Peyer's patch (tissue), 4 donors: ENCODE data around the gene SYNDIG1. TPM values are rescaled to one million over a fixed set of nuclear protein-coding genes. Genes with fewer than 3 reads are reported as not detected.

Experiments used
- DNase-seq, 3 donors: peaks; one replicate each; pipeline ENCODE4 v3.0.0-alpha.2; 2017 to 2019
- H3K27ac ChIP-seq, 4 donors: fragments of 200-600 bp; sonication (generic); one replicate each; pipeline ENCODE4 v1.5.1; 2016 to 2019
- H3K27me3 ChIP-seq, 2 donors: fragments of 200-600 bp; sonication (generic); one replicate each; pipeline ENCODE4 v1.5.1; 2019
- H3K36me3 ChIP-seq, 3 donors: fragments of 200-600 bp; sonication (generic); one replicate each; pipeline ENCODE4 v1.5.1; 2016 to 2019
- H3K4me1 ChIP-seq, 4 donors: fragments of 200-600 bp; sonication (generic); one replicate each; pipeline ENCODE4 v1.5.1; 2016 to 2019
- H3K4me3 ChIP-seq, 4 donors: fragments of 200-600 bp; sonication (generic); 1 replicate in 3 of 4; 2 replicates in 1 of 4; pipeline ENCODE4 v1.5.1; 2016 to 2019; ENCODE audit warnings: mild to moderate bottlenecking in 1 of 4
- H3K9me3 ChIP-seq, 4 donors: fragments of 200-600 bp; sonication (generic); one replicate each; pipeline ENCODE4 v1.5.1; 2016 to 2019; ENCODE audit warnings: mild to moderate bottlenecking in 1 of 4
- POLR2A ChIP-seq, 2 donors: fragments of 450-650 bp; IDR thresholded peaks; one replicate each; pipeline ENCODE4 v1.5.1; 2017; ENCODE audit warnings: antibody characterized with exemption in 2 of 2, mild to moderate bottlenecking in 2 of 2, moderate library complexity in 2 of 2
- total RNA-seq, 4 donors: library from RNA; depleted of rRNA; stranded (reverse); fragments of >200 nt; gene quantifications; one replicate each; pipeline ENCODE4 v1.1.0, GENCODE V29; 2016
- TF ChIP-seq, protein P1 (sequence below), 6 experiments: fragments of 450-650 bp in 4 of 6; fragments of 200-600 bp in 2 of 6; sonication (generic) in 1 of 6; IDR thresholded peaks; one replicate each; pipeline ENCODE4 v1.5.1; 2017 to 2019; ENCODE audit warnings: antibody characterized with exemption in 6 of 6, mild to moderate bottlenecking in 3 of 6, moderate library complexity in 1 of 6

SYNDIG1 gene
- total RNA-seq, 4 donors from 2014 or later, result 0.76 to 1.7 TPM; not detected in 2

- DNase-seq, result no peak
- H3K4me3 ChIP-seq, result no peak overlapping the region
- TF ChIP-seq, protein P1, sequence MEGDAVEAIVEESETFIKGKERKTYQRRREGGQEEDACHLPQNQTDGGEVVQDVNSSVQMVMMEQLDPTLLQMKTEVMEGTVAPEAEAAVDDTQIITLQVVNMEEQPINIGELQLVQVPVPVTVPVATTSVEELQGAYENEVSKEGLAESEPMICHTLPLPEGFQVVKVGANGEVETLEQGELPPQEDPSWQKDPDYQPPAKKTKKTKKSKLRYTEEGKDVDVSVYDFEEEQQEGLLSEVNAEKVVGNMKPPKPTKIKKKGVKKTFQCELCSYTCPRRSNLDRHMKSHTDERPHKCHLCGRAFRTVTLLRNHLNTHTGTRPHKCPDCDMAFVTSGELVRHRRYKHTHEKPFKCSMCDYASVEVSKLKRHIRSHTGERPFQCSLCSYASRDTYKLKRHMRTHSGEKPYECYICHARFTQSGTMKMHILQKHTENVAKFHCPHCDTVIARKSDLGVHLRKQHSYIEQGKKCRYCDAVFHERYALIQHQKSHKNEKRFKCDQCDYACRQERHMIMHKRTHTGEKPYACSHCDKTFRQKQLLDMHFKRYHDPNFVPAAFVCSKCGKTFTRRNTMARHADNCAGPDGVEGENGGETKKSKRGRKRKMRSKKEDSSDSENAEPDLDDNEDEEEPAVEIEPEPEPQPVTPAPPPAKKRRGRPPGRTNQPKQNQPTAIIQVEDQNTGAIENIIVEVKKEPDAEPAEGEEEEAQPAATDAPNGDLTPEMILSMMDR (IDR thresholded peaks at IDR 0.05), result no peak
- no peak for TF ChIP-seq POLR2A (IDR thresholded peaks at IDR 0.05)
- H3K27me3 ChIP-seq, result no peaks in the 10 kb centered on the region
- H3K4me1 ChIP-seq, result no peaks in the 10 kb centered on the region
- H3K27ac ChIP-seq, result no peak overlapping the region
- H3K9me3 ChIP-seq, result no peaks in the 10 kb centered on the region
- H3K36me3 ChIP-seq, result no peaks in the 10 kb centered on the region
Measured at GRCh38 chr20:24490598-24490997, 21.2 kb downstream of the SYNDIG1 start.

GRCh38 chr20:24491041-24491756 is 21.8 kb downstream of the SYNDIG1 start:
- Histone ChIP-seq H3K9me3 (no peaks in the 10 kb centered on the region), H3K4me1 (no peaks in the 10 kb centered on the region), H3K36me3 (no peaks in the 10 kb centered on the region), H3K4me3 (no peak overlapping the region), H3K27ac (no peak overlapping the region), H3K27me3 (no peaks in the 10 kb centered on the region)
- no peak for TF ChIP-seq POLR2A (IDR thresholded peaks at IDR 0.05)
- TF ChIP-seq, protein P1 (IDR thresholded peaks at IDR 0.05), result no peak
- DNase-seq, result no peak

GRCh38 chr20:24492031-24492607 is 22.7 kb downstream of the SYNDIG1 start:
- no peak for DNase-seq
- Histone ChIP-seq H3K9me3 (no peaks in the 10 kb centered on the region), H3K36me3 (no peaks in the 10 kb centered on the region), H3K4me1 (no peaks in the 10 kb centered on the region), H3K27me3 (no peaks in the 10 kb centered on the region), H3K4me3 (no peak overlapping the region), H3K27ac (no peak overlapping the region)
- TF ChIP-seq, protein P1 (IDR thresholded peaks at IDR 0.05), result no peak
- no peak for TF ChIP-seq POLR2A (IDR thresholded peaks at IDR 0.05)

DNA sequence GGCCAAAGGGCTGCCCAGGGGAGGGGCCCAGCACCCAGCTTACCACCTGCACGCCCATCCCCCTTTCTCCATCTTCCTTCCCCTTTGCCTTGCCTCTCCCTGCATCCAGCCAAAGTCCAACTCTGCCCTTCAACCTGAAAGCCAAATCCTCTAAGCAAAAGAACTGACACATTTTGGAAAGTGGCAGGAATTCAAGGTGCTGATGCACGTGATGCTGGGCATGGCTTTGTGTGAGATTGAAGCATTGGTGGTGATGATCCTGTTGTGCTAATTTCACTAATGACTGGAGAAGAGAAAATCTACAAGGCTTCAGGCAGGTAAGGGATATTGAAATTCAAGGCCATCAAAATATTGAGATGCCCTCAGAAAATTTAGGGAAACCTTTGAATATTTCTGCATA is 23.3 kb downstream of the SYNDIG1 start:
- H3K36me3 ChIP-seq, result no peaks in the 10 kb centered on the region
- H3K4me1 ChIP-seq, result no peaks in the 10 kb centered on the region
- DNase-seq, result no peak
- H3K4me3 ChIP-seq, result no peak overlapping the region
- H3K27ac ChIP-seq, result no peak overlapping the region
- H3K27me3 ChIP-seq, result no peaks in the 10 kb centered on the region
- TF ChIP-seq POLR2A (IDR thresholded peaks at IDR 0.05), result no peak
- TF ChIP-seq, protein P1 (IDR thresholded peaks at IDR 0.05), result no peak
- H3K9me3 ChIP-seq, result no peaks in the 10 kb centered on the region

DNA sequence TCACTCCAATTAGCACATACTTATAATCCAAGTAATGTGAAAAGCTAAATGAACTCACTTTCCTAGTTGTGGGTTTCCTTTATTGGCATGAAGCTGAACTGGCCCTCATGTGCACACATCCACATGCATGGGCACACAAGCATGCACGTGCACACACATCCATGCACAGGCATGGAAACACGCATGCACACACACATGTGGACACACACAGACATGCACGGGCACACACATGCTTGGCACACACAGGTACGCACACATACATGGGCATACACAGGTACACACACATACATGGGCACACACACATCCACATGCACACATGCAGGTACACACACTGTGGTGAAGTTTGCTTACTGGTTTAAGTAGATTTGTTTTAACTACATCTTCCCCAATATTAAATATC is 23.8 kb downstream of the SYNDIG1 start:
- TF ChIP-seq, protein P1 (IDR thresholded peaks at IDR 0.05), result no peak
- no peak for TF ChIP-seq POLR2A (IDR thresholded peaks at IDR 0.05)

More for the DNA sequence above, 23.8 kb downstream of the SYNDIG1 start:
- Histone ChIP-seq H3K9me3 (no peaks in the 10 kb centered on the region), H3K4me3 (no peak overlapping the region), H3K27ac (no peak overlapping the region), H3K36me3 (no peaks in the 10 kb centered on the region), H3K4me1 (no peaks in the 10 kb centered on the region), H3K27me3 (no peaks in the 10 kb centered on the region)
- no peak for DNase-seq
